H1 (cell line): ENCODE measurements around the gene ZNF516. TPM values are rescaled to one million over a fixed set of nuclear protein-coding genes. Genes with fewer than 3 reads are reported as not detected.

Experiments
- CTCF ChIA-PET: fragments of 300-600 bp; sonication (Branson Sonifier 250); formaldehyde crosslinking; loops from one replicate; lab custom pipeline; 2021; ENCODE audit not compliant: partially characterized antibody; lab: Charles Lee
- POLR2A ChIA-PET: fragments of 300-600 bp; sonication (Branson Sonifier 250); formaldehyde crosslinking; loops from one replicate; lab custom pipeline; 2021; ENCODE audit warnings: inconsistent platforms; ENCODE audit not compliant: partially characterized antibody; lab: Charles Lee
- DNase-seq, 2 experiments: peaks; one replicate each; pipeline versions ENCODE4 v3.0.0 to v3.0.0-alpha.2; 2010 to 2022; ENCODE audit warnings: low spot score in 2 of 2, low read depth in 1 of 2, mixed read lengths in 1 of 2
- FAIRE-seq: peaks from 2 replicates; lab custom pipeline; 2011; peaks lifted over from hg19 to GRCh38; lab: Jason Lieb, UNC
- H2AFZ ChIP-seq: 2 replicates; pipeline ENCODE4 v1.8.1; 2012; ENCODE audit warnings: low read length, inconsistent platforms
- H2AK5ac ChIP-seq: 2 replicates; pipeline ENCODE4 v1.6.1; 2013; ENCODE audit warnings: low read depth, low read length
- H2BK120ac ChIP-seq: replicated peaks from 2 replicates; pipeline ENCODE3; 2013; ENCODE audit warnings: low read depth, low read length, inconsistent platforms
- H2BK12ac ChIP-seq: 2 replicates; pipeline ENCODE4 v1.6.1; 2013; ENCODE audit warnings: low read depth, low read length
- H2BK15ac ChIP-seq: 2 replicates; pipeline ENCODE4 v1.6.1; 2013; ENCODE audit warnings: low read length
- H2BK20ac ChIP-seq: 2 replicates; pipeline ENCODE4 v1.6.1; 2013; ENCODE audit warnings: low read length
- H2BK5ac ChIP-seq: 2 replicates; pipeline ENCODE4 v1.6.1; 2013; ENCODE audit warnings: low read depth, low read length
- H3K14ac ChIP-seq: 2 replicates; pipeline ENCODE4 v1.6.1; 2013; ENCODE audit warnings: inconsistent platforms; ENCODE audit not compliant: insufficient read length
- H3K18ac ChIP-seq: 2 replicates; pipeline ENCODE4 v1.6.1; 2013; ENCODE audit warnings: low read length; ENCODE audit errors: extremely low read depth
- H3K23ac ChIP-seq: 2 replicates; pipeline ENCODE4 v1.6.1; 2013; ENCODE audit warnings: inconsistent platforms; ENCODE audit not compliant: insufficient read length
- H3K23me2 ChIP-seq: 2 replicates; pipeline ENCODE4 v1.6.1; 2013; ENCODE audit warnings: low read depth, low read length
- H3K27ac ChIP-seq: 2 replicates; pipeline ENCODE4 v1.6.1; 2011; ENCODE audit warnings: low read depth, low read length, inconsistent platforms
- H3K27me3 ChIP-seq, 4 experiments: replicated peaks in 1 of 4; 1 replicate in 1 of 4; 2 replicates in 3 of 4; pipeline versions ENCODE4 v1.6.1 to v1.8.1; 2011 to 2013; ENCODE audit warnings: low read length in 3 of 4, mild to moderate bottlenecking in 3 of 4, inconsistent platforms in 2 of 4, mixed read lengths in 2 of 4, moderate library complexity in 1 of 4; ENCODE audit not compliant: control insufficient read depth in 3 of 4, insufficient read depth in 3 of 4; ENCODE audit errors: extremely low read depth in 1 of 4
- H3K36me3 ChIP-seq, 4 experiments: 2 replicates each; pipeline versions ENCODE4 v1.6.1 to v1.8.1; 2011 to 2013; ENCODE audit warnings: mild to moderate bottlenecking in 4 of 4, low read length in 3 of 4, moderate library complexity in 2 of 4, control low read depth in 1 of 4, inconsistent platforms in 1 of 4; ENCODE audit not compliant: insufficient read depth in 4 of 4, control insufficient read depth in 2 of 4
- H3K4ac ChIP-seq: replicated peaks from 2 replicates; pipeline ENCODE3; 2013; ENCODE audit warnings: low read length, low read depth, mixed read lengths, inconsistent platforms; ENCODE audit not compliant: insufficient read length
- H3K4me1 ChIP-seq, 4 experiments: replicated peaks in 1 of 4; 1 replicate in 1 of 4; 2 replicates in 3 of 4; pipeline versions ENCODE4 v1.6.1 to v1.8.1; 2011 to 2013; ENCODE audit warnings: low read length in 3 of 4, inconsistent platforms in 2 of 4, mixed read lengths in 1 of 4; ENCODE audit not compliant: insufficient read depth in 4 of 4, control insufficient read depth in 3 of 4
- H3K4me2 ChIP-seq, 2 experiments: 2 replicates each; pipeline versions ENCODE4 v1.6.1 to v1.8.1; 2011 to 2013; ENCODE audit warnings: low read depth in 2 of 2, low read length in 2 of 2, control low read depth in 1 of 2, inconsistent platforms in 1 of 2, mild to moderate bottlenecking in 1 of 2; ENCODE audit not compliant: insufficient read depth in 1 of 2
- H3K4me3 ChIP-seq, 4 experiments: fragments of 200-600, 300-600 bp in 1 of 4; sonication (generic), shearing (Covaris generic), sonication (Bioruptor Twin) in 1 of 4; 2 replicates each; pipeline versions ENCODE4 v1.5.1 to v1.8.1; 2011 to 2016; ENCODE audit warnings: low read length in 4 of 4, low read depth in 3 of 4, control low read depth in 2 of 4, inconsistent platforms in 2 of 4, mild to moderate bottlenecking in 2 of 4, mixed read lengths in 1 of 4, moderate library complexity in 1 of 4; ENCODE audit not compliant: insufficient read depth in 2 of 4; ENCODE audit errors: extremely low read depth in 1 of 4
- H3K56ac ChIP-seq: replicated peaks from 2 replicates; pipeline ENCODE3; 2013; ENCODE audit warnings: low read depth, mild to moderate bottlenecking, mixed read lengths, low read length, inconsistent platforms; ENCODE audit not compliant: insufficient read length
- H3K79me1 ChIP-seq: 2 replicates; pipeline ENCODE4 v1.6.1; 2013; ENCODE audit warnings: low read depth, low read length, control low read depth
- H3K79me2 ChIP-seq, 2 experiments: 2 replicates each; pipeline versions ENCODE4 v1.6.1 to v1.8.1; 2012 to 2013; ENCODE audit warnings: low read length in 2 of 2, mild to moderate bottlenecking in 2 of 2, inconsistent platforms in 1 of 2; ENCODE audit not compliant: insufficient read depth in 2 of 2, control insufficient read depth in 1 of 2
- H3K9ac ChIP-seq, 4 experiments: replicated peaks in 1 of 4; 1 replicate in 1 of 4; 2 replicates in 3 of 4; pipeline versions ENCODE4 v1.6.1 to v1.8.1; 2011 to 2013; ENCODE audit warnings: low read depth in 3 of 4, low read length in 3 of 4, control low read depth in 2 of 4, mild to moderate bottlenecking in 2 of 4, moderate library complexity in 2 of 4, inconsistent platforms in 1 of 4; ENCODE audit errors: extremely low read depth in 1 of 4
- H3K9me3 ChIP-seq, 2 experiments: 2 replicates each; pipeline versions ENCODE4 v1.6.1 to v1.8.1; 2012 to 2013; ENCODE audit warnings: mild to moderate bottlenecking in 2 of 2, moderate library complexity in 2 of 2, control low read depth in 1 of 2, inconsistent platforms in 1 of 2, low read depth in 1 of 2, low read length in 1 of 2, mixed read lengths in 1 of 2; ENCODE audit not compliant: insufficient read depth in 2 of 2
- H4K20me1 ChIP-seq, 2 experiments: replicated peaks in 1 of 2; 2 replicates each; pipeline versions ENCODE3 to v1.8.1; 2011 to 2013; ENCODE audit warnings: inconsistent platforms in 2 of 2, low read length in 2 of 2, mild to moderate bottlenecking in 1 of 2; ENCODE audit not compliant: insufficient read depth in 2 of 2, control insufficient read depth in 1 of 2
- H4K5ac ChIP-seq: 2 replicates; pipeline ENCODE4 v1.6.1; 2013; ENCODE audit warnings: low read length, low read depth, mixed read lengths, inconsistent platforms; ENCODE audit not compliant: insufficient read length
- H4K8ac ChIP-seq: 2 replicates; pipeline ENCODE4 v1.8.0; 2013; ENCODE audit warnings: mild to moderate bottlenecking, moderate library complexity, low read length, inconsistent platforms; ENCODE audit not compliant: insufficient read depth; ENCODE audit errors: extremely low read depth
- H4K91ac ChIP-seq: replicated peaks from 2 replicates; pipeline ENCODE3; 2013; ENCODE audit warnings: low read length, mixed read lengths, inconsistent platforms; ENCODE audit not compliant: insufficient read length
- CBX8 ChIP-seq: fragments of 300-800, 300-1000 bp; sonication (generic); IDR thresholded peaks from 2 replicates; pipeline ENCODE4 v1.7.1; 2016; ENCODE audit warnings: low read depth, low read length, borderline replicate concordance
- NANOG ChIP-seq: IDR thresholded peaks from 2 replicates; pipeline ENCODE4 v1.6.1; 2011; ENCODE audit warnings: low read length, low read depth, mild to moderate bottlenecking, inconsistent platforms; ENCODE audit not compliant: insufficient read depth, poor library complexity, severe bottlenecking
- RNF2 ChIP-seq: fragments of 200-900, 300-1000 bp; sonication (generic); IDR thresholded peaks from 2 replicates; pipeline ENCODE4 v1.7.1; 2016; ENCODE audit warnings: borderline replicate concordance, low read depth, mild to moderate bottlenecking, antibody characterized with exemption, low read length; ENCODE audit not compliant: poor library complexity, severe bottlenecking; ENCODE audit errors: missing control alignments
- SAP30 ChIP-seq: fragments of 300-600 bp; sonication (generic); IDR thresholded peaks from 2 replicates; pipeline ENCODE4 v1.7.1; 2012; ENCODE audit warnings: low read length, moderate library complexity, mild to moderate bottlenecking, inconsistent platforms; ENCODE audit not compliant: insufficient read depth, insufficient replicate concordance
- TEAD4 ChIP-seq: IDR thresholded peaks from 2 replicates; pipeline ENCODE4 v1.6.1; 2012; ENCODE audit warnings: low read depth, low read length, inconsistent platforms, mixed read lengths
- ZNF274 ChIP-seq: IDR thresholded peaks from 2 replicates; pipeline ENCODE4 v1.7.0; 2012; ENCODE audit warnings: low read length, borderline replicate concordance; ENCODE audit errors: extremely low read depth
- WGBS, 2 experiments: shearing (Covaris generic) in 1 of 2; methylation state at CpG; one replicate each; pipeline versions ENCODE4 v1.1.6 to v1.1.7; 2013 to 2015; ENCODE audit warnings: low lambda C conversion rate in 2 of 2, mixed read lengths in 2 of 2, inconsistent platforms in 1 of 2, low coverage in 1 of 2, missing lambda C conversion rate in 1 of 2; ENCODE audit not compliant: insufficient replicate concordance in 2 of 2, insufficient coverage in 1 of 2, insufficient read length in 1 of 2; ENCODE audit errors: extremely low coverage in 1 of 2, missing lambda C conversion rate in 1 of 2; 5-methylcytosine and 5-hydroxymethylcytosine counted together
- polyA plus RNA-seq, 7 experiments: library from polyadenylated mRNA; depleted of rRNA in 3 of 7; stranded (reverse) in 5 of 7; unstranded in 2 of 7; fragments of >200 nt in 5 of 7; fragments of 200-250 nt in 2 of 7; gene quantifications; 1 replicate in 5 of 7; 2 replicates in 1 of 7; 4 replicates in 1 of 7; pipeline versions ENCODE4 v1.2.1 to v1.2.3, GENCODE V29; 2011 to 2013; ENCODE audit warnings: missing spikeins in 2 of 7, mixed read lengths in 2 of 7
- total RNA-seq: library from RNA; stranded (reverse); fragmentation: NEBNext Ultra II Directional; extraction: Animal tissue kit (Norgen Biotek cat#: 25700); gene quantifications from 2 replicates; pipeline ENCODE4 v1.2.1, GENCODE V29; 2021

Gene ZNF516
- total and polyA plus RNA-seq, 2 of the 8 experiments (the other 6 are each of a cell fraction or from before 2014, with no cell fraction given) = 7.3 to 17.0 TPM

GRCh38 chr18:76379226-76380126 lies 115.6 kb downstream of the ZNF516 start:
- H3K79me1 ChIP-seq = peaks cover 2% of the 10 kb centered on the region; the same call in 1 of the 2 replicates
- no peak overlapping the region for H2BK12ac ChIP-seq
- H3K14ac ChIP-seq = no peak overlapping the region
- H3K27me3 ChIP-seq = no peaks in the 10 kb centered on the region
- ChIA-PET CTCF (interaction anchor here (0.6 to 2.0 kb wide), 5 partner anchors 12 to 1717 kb away, joined by 3 to 13 read pairs (median 5); no protein-coding TSS in a partner anchor), POLR2A (no interaction called here)
- H3K27ac ChIP-seq = no peak overlapping the region
- H2AFZ ChIP-seq = no peak overlapping the region
- no peaks in the 10 kb centered on the region for H3K23me2 ChIP-seq
- FAIRE-seq (no peak), DNase-seq (no peak)
- no peak overlapping the region for H3K18ac ChIP-seq
- H2BK120ac ChIP-seq = no peak overlapping the region
- no peak overlapping the region; the same call in 1 of the 2 replicates for H4K8ac ChIP-seq
- no peak overlapping the region for H3K4ac ChIP-seq
- no peak overlapping the region for H3K4me3 ChIP-seq
- H4K5ac ChIP-seq = no peak overlapping the region
- no peak overlapping the region for H2BK15ac ChIP-seq
- H3K23ac ChIP-seq = no peak overlapping the region
- H3K79me2 ChIP-seq = no peaks in the 10 kb centered on the region
- no peak overlapping the region for H2BK20ac ChIP-seq
- no peak overlapping the region for H3K4me2 ChIP-seq
- no peaks in the 10 kb centered on the region for H4K20me1 ChIP-seq
- H4K91ac ChIP-seq = no peak overlapping the region
- no peaks in the 10 kb centered on the region for H3K9me3 ChIP-seq
- no peak overlapping the region for H2BK5ac ChIP-seq
- no peak overlapping the region for H2AK5ac ChIP-seq
- no peak overlapping the region for H3K9ac ChIP-seq
- H3K4me1 ChIP-seq = peaks cover 0 to 3% (median 0%) of the 10 kb centered on the region in 4 experiments; a peak in 3 of 7 replicates
- peaks cover 0 to 8% (median 2%) of the 10 kb centered on the region in 4 experiments; a peak in 3 of 8 replicates for H3K36me3 ChIP-seq
- 94% methylated on average over 43 of the region's 53 CpGs; no CpG with 5 or more reads in 1 of the 2 experiments for WGBS, 2 experiments
- H3K56ac ChIP-seq = no peak overlapping the region
- TF ChIP-seq RNF2 (no peak), CBX8 (no peak), ZNF274 (no peak), SAP30 (no peak), NANOG (no peak), TEAD4 (no peak)
